ENCODE data around the gene PCSK1. TPM values are rescaled to one million over a fixed set of nuclear protein-coding genes. Genes with fewer than 3 reads are reported as not detected.

PCSK1 gene
- 0.37 TPM for polyA plus RNA-seq (2013, experiment 1 of 2; ENCODE audit: insufficient read length)
- polyA plus RNA-seq (2013, experiment 2 of 2; ENCODE audit: insufficient read length) = 0.41 TPM

GRCh38 chr5:96433066-96433447 lies at the start of gene PCSK1:
TSS of gene PCSK1 (minus strand) at chr5:96433248. CDS start at chr5:96433042, 206 bp downstream.
- DNase-seq = no peak

- DNase-seq = no peak
These were observed 48.8 kb upstream of the PCSK1 start for GRCh38 chr5:96481867-96482266.

- peak; percentile 65 for DNase-seq
These were observed 48.1 kb upstream of the PCSK1 start for GRCh38 chr5:96481009-96481786.

GRCh38 chr5:96478983-96479382 lies 45.9 kb upstream of the PCSK1 start:
- DNase-seq = no peak

GRCh38 chr5:96476654-96477053 lies 43.6 kb upstream of the PCSK1 start:
- peak; percentile 52 for DNase-seq

- DNase-seq = no peak
These were observed 41.0 kb upstream of the PCSK1 start for GRCh38 chr5:96474073-96474472.

- DNase-seq = no peak
These were observed 40.1 kb upstream of the PCSK1 start for GRCh38 chr5:96473155-96473554.

GRCh38 chr5:96470785-96471184 lies 37.7 kb upstream of the PCSK1 start:
- no peak for DNase-seq

GRCh38 chr5:96468956-96469355 lies 35.9 kb upstream of the PCSK1 start:
- DNase-seq = no peak

GRCh38 chr5:96463091-96463490 lies 30.0 kb upstream of the PCSK1 start:
- no peak for DNase-seq

GRCh38 chr5:96459313-96460121 lies 26.5 kb upstream of the PCSK1 start:
- no peak for DNase-seq

- DNase-seq = no peak
These were observed 25.1 kb upstream of the PCSK1 start for GRCh38 chr5:96458176-96458575.

GRCh38 chr5:96455789-96456188 lies 22.7 kb upstream of the PCSK1 start:
- DNase-seq = no peak

GRCh38 chr5:96453394-96453793 lies 20.3 kb upstream of the PCSK1 start:
- no peak for DNase-seq

- peak; percentile 31 for DNase-seq
These were observed 14.9 kb upstream of the PCSK1 start for GRCh38 chr5:96447949-96448348.

GRCh38 chr5:96440185-96440538 lies 7.1 kb upstream of the PCSK1 start:
- DNase-seq = no peak

- DNase-seq = no peak
These were observed 6.6 kb upstream of the PCSK1 start for GRCh38 chr5:96439477-96440184.

GRCh38 chr5:96434201-96434645 lies 1.2 kb upstream of the PCSK1 start:
- DNase-seq = peak; percentile 74

GRCh38 chr5:96432216-96433065 lies 607 bp downstream of the PCSK1 start:
- peak; percentile 47 for DNase-seq

GRCh38 chr5:96431376-96432187 lies 1.5 kb downstream of the PCSK1 start:
- peak; percentile 75 for DNase-seq

- DNase-seq = peak; percentile 30
These were observed 5.2 kb downstream of the PCSK1 start for GRCh38 chr5:96427824-96428223.

All from fibroblast of skin of abdomen (primary cell).